Thymus (tissue), 11 donors: ENCODE measurements around the gene KIF2A. TPM values are rescaled to one million over a fixed set of nuclear protein-coding genes. Genes with fewer than 3 reads are reported as not detected.
A peak's percentile ranks its signal among the peaks of the same experiment; 100 is the strongest.
"Not testable (repeated sequence)": the region's sequence is repeated elsewhere in the genome, so short reads cannot be mapped to it uniquely, and the experiment has no call there.

Experiments
- DNase-seq, 9 donors: peaks; one replicate each; pipeline ENCODE4 v3.0.0-alpha.2; 2013; ENCODE audit warnings: low spot score in 9 of 9, low read depth in 6 of 9, missing footprints in 1 of 9
- H3K27ac ChIP-seq, 2 donors: one replicate each; pipeline ENCODE4 v1.5.1; 2013; ENCODE audit warnings: control low read depth in 1 of 2, low read depth in 1 of 2, low read length in 1 of 2, mild to moderate bottlenecking in 1 of 2, moderate library complexity in 1 of 2
- H3K27me3 ChIP-seq, 2 donors: one replicate each; pipeline ENCODE4 v1.5.1; 2013; ENCODE audit warnings: low read length in 1 of 2; ENCODE audit not compliant: control insufficient read depth in 2 of 2, insufficient read depth in 1 of 2
- H3K36me3 ChIP-seq, 2 donors: one replicate each; pipeline ENCODE4 v1.5.1; 2013; ENCODE audit warnings: low read length in 1 of 2, mild to moderate bottlenecking in 1 of 2, moderate library complexity in 1 of 2; ENCODE audit not compliant: control insufficient read depth in 2 of 2, insufficient read depth in 2 of 2
- H3K4me1 ChIP-seq, 2 donors: one replicate each; pipeline ENCODE4 v1.5.1; 2013; ENCODE audit warnings: low read length in 2 of 2; ENCODE audit not compliant: control insufficient read depth in 2 of 2, insufficient read depth in 2 of 2
- H3K4me3 ChIP-seq, 2 donors: one replicate each; pipeline ENCODE4 v1.5.1; 2013; ENCODE audit warnings: low read length in 2 of 2, control low read depth in 1 of 2, mild to moderate bottlenecking in 1 of 2
- H3K9me3 ChIP-seq, 2 donors: one replicate each; pipeline ENCODE4 v1.5.1; 2013; ENCODE audit warnings: low read length in 1 of 2, mild to moderate bottlenecking in 1 of 2; ENCODE audit not compliant: control insufficient read depth in 2 of 2, insufficient read depth in 1 of 2
- WGBS: extraction: QIAGEN DNeasy Blood & Tissue Kit; methylation state at CpG from one replicate; pipeline ENCODE4 v1.1.7; 2013; 5-methylcytosine and 5-hydroxymethylcytosine counted together
- polyA plus RNA-seq: library from polyadenylated mRNA; stranded (reverse); fragments of 200-250 nt; gene quantifications from one replicate; pipeline ENCODE4 v1.2.3, GENCODE V29; 2013
- total RNA-seq: library from RNA; stranded (reverse); fragments of 120-200 nt; gene quantifications from one replicate; pipeline ENCODE4 v1.2.4, GENCODE V29; 2013
- donor health status: healthy.

Gene KIF2A
- total and polyA plus RNA-seq, 2 donors: 14.7 to 70.5 TPM

DNA sequence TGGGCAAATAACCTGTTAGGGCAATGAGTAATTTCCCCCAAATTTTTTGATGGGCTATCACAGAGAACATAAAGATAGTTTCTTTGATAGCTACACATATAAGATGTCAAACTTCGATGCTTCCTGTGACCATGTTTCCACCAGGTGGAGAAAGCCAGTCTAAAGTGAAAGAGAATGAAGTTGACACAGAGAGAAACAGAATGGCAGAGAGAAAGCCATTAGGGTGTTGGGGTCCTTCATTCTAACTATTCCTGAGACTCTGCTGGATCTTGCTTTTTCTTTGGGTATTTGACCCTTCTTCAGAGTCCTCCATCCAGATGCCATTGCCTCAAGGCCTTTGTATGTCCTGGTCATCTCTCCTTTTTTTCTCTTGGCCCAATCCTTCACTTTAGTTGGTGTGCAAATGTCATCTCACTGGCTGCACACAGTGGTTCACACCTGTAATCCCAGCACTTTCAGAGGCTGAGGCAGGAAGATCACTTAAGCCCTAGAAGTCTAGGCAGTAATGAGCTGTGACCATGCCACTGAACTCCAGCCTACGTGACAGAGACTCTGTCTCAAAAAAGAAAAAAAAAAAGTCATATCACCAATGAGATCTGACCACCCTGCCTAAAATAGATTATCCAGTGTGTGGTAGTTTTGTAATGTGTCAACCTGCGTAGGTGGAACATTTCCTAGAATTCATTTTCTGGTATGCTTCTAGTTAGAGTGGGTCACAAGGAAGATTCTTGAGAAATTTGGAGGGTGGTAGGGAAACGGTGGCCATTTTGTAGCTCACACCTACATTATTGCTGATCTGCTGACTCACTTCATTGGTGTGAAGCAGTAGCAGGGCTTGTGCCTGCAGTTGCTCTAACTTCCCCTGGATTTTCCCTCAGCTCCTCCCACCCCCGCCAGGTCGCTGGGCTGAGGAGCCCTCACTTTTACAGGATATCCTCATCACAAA is 20.8 kb upstream of the KIF2A start:
- DNase-seq: no peak
- WGBS: 90% methylated on average over 6 of the region's 6 CpGs
- no peaks in the 10 kb centered on the region for H3K36me3 ChIP-seq
- H3K27ac ChIP-seq: no peak overlapping the region
- H3K9me3 ChIP-seq: peaks cover 0 to 3% of the 10 kb centered on the region in 2 donors
- no peak overlapping the region for H3K4me3 ChIP-seq
- H3K4me1 ChIP-seq: no peaks in the 10 kb centered on the region
- H3K27me3 ChIP-seq: no peaks in the 10 kb centered on the region

GRCh38 chr5:62286834-62287233 is 19.2 kb upstream of the KIF2A start:
- 76% methylated on average over 3 of the region's 3 CpGs for WGBS
- no peaks in the 10 kb centered on the region for H3K36me3 ChIP-seq
- H3K4me3 ChIP-seq: no peak overlapping the region
- no peak overlapping the region for H3K27ac ChIP-seq
- H3K9me3 ChIP-seq: peaks cover 0 to 6% of the 10 kb centered on the region in 2 donors
- DNase-seq: no peak
- no peaks in the 10 kb centered on the region for H3K4me1 ChIP-seq
- H3K27me3 ChIP-seq: no peaks in the 10 kb centered on the region

GRCh38 chr5:62287237-62287636 is 18.8 kb upstream of the KIF2A start:
- Histone ChIP-seq H3K27me3 (no peaks in the 10 kb centered on the region), H3K27ac (no peak overlapping the region), H3K4me1 (no peaks in the 10 kb centered on the region), H3K9me3 (peaks cover 0 to 7% of the 10 kb centered on the region in 2 donors), H3K4me3 (no peak overlapping the region), H3K36me3 (no peaks in the 10 kb centered on the region)
- 94% methylated on average over 3 of the region's 3 CpGs for WGBS
- no peak for DNase-seq

DNA sequence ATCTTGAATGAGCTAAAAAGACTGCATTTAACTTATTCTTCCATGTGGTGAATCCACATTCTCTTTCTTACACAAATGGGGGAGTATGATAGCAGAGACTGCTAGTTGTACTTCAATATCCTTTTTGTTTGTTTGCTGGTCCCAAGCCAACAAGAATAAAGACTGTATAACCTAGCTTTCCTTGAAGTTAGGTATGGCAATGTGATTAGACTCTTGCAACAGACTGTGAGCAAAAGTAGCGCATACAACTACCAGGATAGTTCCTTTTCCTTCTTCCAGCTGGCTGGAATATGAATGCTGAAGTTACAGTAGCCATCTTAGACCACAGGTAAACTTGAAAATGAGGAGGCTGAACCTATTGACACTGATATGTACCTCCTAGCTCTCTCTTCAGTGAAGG is 17.9 kb upstream of the KIF2A start:
- WGBS: 98% methylated on average over 1 of the region's 1 CpG
- H3K27ac ChIP-seq: no peak overlapping the region
- no peaks in the 10 kb centered on the region for H3K4me1 ChIP-seq
- H3K9me3 ChIP-seq: peaks cover 0 to 7% of the 10 kb centered on the region in 2 donors
- H3K27me3 ChIP-seq: no peaks in the 10 kb centered on the region
- no peaks in the 10 kb centered on the region for H3K36me3 ChIP-seq
- DNase-seq: no peak
- H3K4me3 ChIP-seq: no peak overlapping the region

DNA sequence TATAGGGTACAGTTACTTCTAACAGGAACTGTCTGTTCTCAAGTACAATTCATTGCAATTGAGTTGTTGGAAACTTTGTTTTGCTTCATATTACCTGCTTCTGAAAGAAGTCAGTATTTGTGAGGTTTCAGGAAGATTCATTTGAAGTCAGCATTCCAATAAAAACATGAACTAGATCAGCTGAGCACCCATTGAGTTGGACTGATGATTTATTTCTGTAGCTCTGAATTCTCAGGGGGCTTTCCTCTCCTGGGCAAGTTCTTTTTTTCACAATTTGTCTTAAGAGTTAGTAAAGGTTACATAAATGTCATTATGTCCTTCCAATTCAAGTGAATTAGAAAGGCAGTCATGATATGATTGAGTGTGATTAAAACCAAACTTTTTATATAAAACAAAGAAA is 16.2 kb upstream of the KIF2A start:
- peaks cover 0 to 7% of the 10 kb centered on the region in 2 donors for H3K9me3 ChIP-seq
- H3K27me3 ChIP-seq: no peaks in the 10 kb centered on the region

DNA sequence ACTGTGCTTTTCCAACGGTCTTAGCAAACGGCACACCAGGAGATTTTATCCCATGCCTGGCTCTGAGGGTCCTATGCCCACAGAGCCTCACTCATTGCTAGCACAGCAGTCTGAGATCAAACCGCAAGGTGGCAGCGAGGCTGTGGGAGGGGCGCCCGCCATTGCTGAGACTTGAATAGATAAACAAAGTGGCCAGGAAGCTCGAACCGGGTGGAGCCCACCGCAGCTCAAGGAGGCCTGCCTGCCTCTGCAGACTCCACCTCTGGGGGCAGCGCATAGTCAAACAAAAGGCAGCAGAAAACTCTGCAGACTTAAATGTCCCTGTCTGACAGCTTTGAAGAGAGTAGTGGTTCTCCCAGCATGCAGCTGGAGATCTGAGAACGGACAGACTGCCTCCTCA is 14.2 kb upstream of the KIF2A start:
- not testable (repeated sequence) for H3K4me3 ChIP-seq, H3K27ac ChIP-seq, H3K4me1 ChIP-seq, H3K27me3 ChIP-seq, H3K36me3 ChIP-seq, H3K9me3 ChIP-seq, DNase-seq
- 89% methylated on average over 11 of the region's 11 CpGs for WGBS

More for the DNA sequence above, 16.2 kb upstream of the KIF2A start:
- H3K27ac ChIP-seq: no peak overlapping the region
- DNase-seq: no peak
- H3K4me3 ChIP-seq: no peak overlapping the region
- H3K36me3 ChIP-seq: no peaks in the 10 kb centered on the region
- H3K4me1 ChIP-seq: no peaks in the 10 kb centered on the region

GRCh38 chr5:62296998-62297397 is 9.0 kb upstream of the KIF2A start:
- H3K36me3 ChIP-seq: no peaks in the 10 kb centered on the region
- H3K27ac ChIP-seq: no peak overlapping the region
- H3K9me3 ChIP-seq: no peaks in the 10 kb centered on the region
- H3K4me3 ChIP-seq: no peak overlapping the region
- DNase-seq: no peak
- peaks cover 9 to 12% of the 10 kb centered on the region in 2 donors for H3K4me1 ChIP-seq
- WGBS: 50% methylated on average over 2 of the region's 2 CpGs
- no peaks in the 10 kb centered on the region for H3K27me3 ChIP-seq

GRCh38 chr5:62298118-62298517 is 7.9 kb upstream of the KIF2A start:
- H3K36me3 ChIP-seq: no peaks in the 10 kb centered on the region
- no peak overlapping the region for H3K27ac ChIP-seq
- no peak for DNase-seq
- 94% methylated on average over 3 of the region's 3 CpGs for WGBS
- H3K4me1 ChIP-seq: peaks cover 9 to 12% of the 10 kb centered on the region in 2 donors
- no peak overlapping the region for H3K4me3 ChIP-seq
- no peaks in the 10 kb centered on the region for H3K9me3 ChIP-seq
- no peaks in the 10 kb centered on the region for H3K27me3 ChIP-seq

- H3K4me1 ChIP-seq: peaks cover 9 to 12% of the 10 kb centered on the region in 2 donors
- no peaks in the 10 kb centered on the region for H3K9me3 ChIP-seq
- 85% methylated on average over 4 of the region's 4 CpGs for WGBS
- no peak overlapping the region for H3K4me3 ChIP-seq
- H3K27me3 ChIP-seq: no peaks in the 10 kb centered on the region
- no peaks in the 10 kb centered on the region for H3K36me3 ChIP-seq
- peak in 4 of 9 donors; percentile 15 to 46 (median 19) for DNase-seq
- H3K27ac ChIP-seq: no peak overlapping the region
These were observed 6.9 kb upstream of the KIF2A start for GRCh38 chr5:62299101-62299500.
